Heart right ventricle (tissue), 16 donors: ENCODE results near the gene ENGASE. TPM values are rescaled to one million over a fixed set of nuclear protein-coding genes. Genes with fewer than 3 reads are reported as not detected.
A peak's percentile ranks its signal among the peaks of the same experiment; 100 is the strongest.

Experiments
- ATAC-seq, 8 donors: fragments of 200-7000 bp; cut with Tn5 transposase; one replicate each; pipeline ENCODE4 v1.9.1; 2020; ENCODE audit warnings: mild to moderate bottlenecking in 8 of 8, moderate library complexity in 8 of 8, moderate number of reproducible peaks in 1 of 8
- DNase-seq, 2 donors: peaks; one replicate each; pipeline ENCODE4 v3.0.0-alpha.2; 2020
- H3K27ac ChIP-seq, 10 donors: fragments of 200-600 bp; sonication (generic) in 2 of 10; one replicate each; pipeline versions ENCODE4 v1.5.0 to v1.8.0; 2020 to 2022; ENCODE audit warnings: mild to moderate bottlenecking in 3 of 10
- H3K27me3 ChIP-seq, 7 donors: fragments of 200-600 bp; one replicate each; pipeline ENCODE4 v1.8.0; 2021 to 2022; ENCODE audit warnings: mild to moderate bottlenecking in 2 of 7
- H3K36me3 ChIP-seq, 9 donors: fragments of 200-600 bp; sonication (generic) in 1 of 9; one replicate each; pipeline versions ENCODE4 v1.5.0 to v1.8.0; 2020 to 2022; ENCODE audit warnings: mild to moderate bottlenecking in 2 of 9
- H3K4me1 ChIP-seq, 9 donors: fragments of 200-600 bp; sonication (generic) in 1 of 9; one replicate each; pipeline versions ENCODE4 v1.5.0 to v1.8.0; 2020 to 2022; ENCODE audit warnings: mild to moderate bottlenecking in 4 of 9
- H3K4me3 ChIP-seq, 10 donors: fragments of 200-600 bp; sonication (generic) in 2 of 10; one replicate each; pipeline versions ENCODE4 v1.5.0 to v1.8.0; 2020 to 2022; ENCODE audit warnings: mild to moderate bottlenecking in 7 of 10, moderate library complexity in 2 of 10
- H3K9me3 ChIP-seq, 11 donors: fragments of 200-600 bp in 10 of 11; sonication (generic) in 2 of 11; one replicate each; pipeline versions ENCODE4 v1.5.0 to v1.8.0; 2013 to 2022; ENCODE audit warnings: mild to moderate bottlenecking in 2 of 11, control low read depth in 1 of 11, moderate library complexity in 1 of 11
- WGBS, 2 donors: extraction: QIAGEN DNeasy Blood & Tissue Kit; methylation state at CpG; one replicate each; pipeline ENCODE4 v1.1.7; 2013; ENCODE audit warnings: inconsistent platforms in 1 of 2; 5-methylcytosine and 5-hydroxymethylcytosine counted together
- intact Hi-C, 10 donors: fragments of 100-400 bp; cut with DNase I; formaldehyde crosslinking; loops; one replicate each; pipeline versions ENCODE4 v1.11.1 to v1.14.2; 2022
- polyA plus RNA-seq, 2 donors: library from polyadenylated mRNA; stranded (reverse); fragments of 200-250 nt; gene quantifications; one replicate each; pipeline ENCODE4 v1.2.3, GENCODE V29; 2013
- total RNA-seq, 10 donors: library from RNA; stranded (reverse); fragmentation: NEBNext Ultra II Directional in 3 of 10; extraction: Animal tissue kit (Norgen Biotek cat#: 25700) in 3 of 10; gene quantifications; one replicate each; pipeline versions ENCODE4 v1.2.1 to v1.2.4, GENCODE V29; 2021 to 2023
- TF ChIP-seq, protein P1 (sequence below), 9 donors: fragments of 200-600 bp; sonication (generic) in 2 of 9; IDR thresholded peaks; one replicate each; pipeline versions ENCODE4 v1.5.0 to v1.8.0; 2021 to 2022; ENCODE audit warnings: antibody characterized with exemption in 9 of 9, mild to moderate bottlenecking in 5 of 9, moderate library complexity in 1 of 9
- donor health status: Arrhythmogenic right ventricular cardiomyopathy.
- donor health status: ischemic (EF 13 %, LVEDD 7.1; RV severe dilation, severe dysfunction).
- donor health status: healthy with polysubstance abuse.
- donor health status: DM: no; HTN: yes; CAD: no.
- donor health status: DM: no; HTN: no; CAD: no.
- donor health status: ischemic (EF 25% LVEDD 6.9; RV normal size, moderate dysfunction).
- donor health status: ischemic (EF 25% LVEDD 5.7; RV mildly dilated, moderate dysfunction).
- donor health status: healthy.
- donor health status: DM: yes; HTN: yes; CAD: no.
- donor health status: Ischemic cardiomyopathy.
- donor health status: ischemic (EF 35%, LVEDD 5.7; RV mildly dilated, moderate dysfunction).
- donor health status: nonischemic (EF 11% LVEDD 7.7; RV severe dilation, severe dysfunction).
- donor health status: DM: yes; HTN: yes; CAD: no.
- donor health status: PGD.
- donor health status: ischemic (EF 29% LVEDD 5.4; RV normal size, mild dysfunction).
- donor health status: nonischemic (EF 23%, LVEDD 6.1; RV moderate dilation, normal function).

Gene ENGASE
- total and polyA plus RNA-seq, 12 donors: 9.7 to 54.1 (median 26.6) TPM

DNA sequence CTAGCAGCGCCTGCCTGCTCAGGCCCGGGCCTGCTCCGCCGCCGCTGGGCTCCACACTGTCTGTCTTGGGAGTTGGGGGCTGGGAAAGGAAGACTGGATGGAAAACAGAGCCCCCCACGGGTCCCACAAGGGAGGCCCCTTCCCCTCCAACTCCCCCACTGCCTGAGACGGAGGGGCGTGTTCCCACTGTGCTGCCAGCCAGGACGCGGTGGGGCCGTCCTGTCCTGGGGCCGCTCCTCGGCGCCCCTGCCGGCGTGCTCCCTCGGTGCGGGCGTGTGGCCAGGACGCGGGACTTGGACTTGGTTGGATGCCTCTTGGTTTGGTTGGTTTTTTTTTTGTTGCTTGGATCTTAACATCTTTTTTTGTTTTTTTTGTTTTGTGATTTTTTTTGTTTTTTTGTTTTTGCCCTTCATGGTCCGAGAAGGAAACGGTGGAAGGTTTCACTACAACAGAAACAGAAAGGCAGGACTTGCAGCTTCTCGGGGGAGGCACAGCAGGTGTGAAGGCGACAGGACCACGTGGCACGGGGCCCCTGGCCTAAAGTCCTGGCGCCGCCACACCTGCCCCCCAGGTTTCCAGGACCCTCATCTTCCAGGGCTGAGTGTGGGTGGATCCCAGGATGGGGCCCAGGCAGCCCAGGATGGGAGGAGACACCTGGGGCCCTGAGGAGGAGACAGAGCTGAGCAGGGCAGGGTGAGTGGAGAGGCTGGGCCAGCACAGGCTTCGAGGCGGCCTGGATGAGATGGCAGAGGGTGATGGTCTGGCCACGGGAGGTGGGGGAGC is 16.0 kb downstream of the ENGASE start:
- TF ChIP-seq, protein P1, sequence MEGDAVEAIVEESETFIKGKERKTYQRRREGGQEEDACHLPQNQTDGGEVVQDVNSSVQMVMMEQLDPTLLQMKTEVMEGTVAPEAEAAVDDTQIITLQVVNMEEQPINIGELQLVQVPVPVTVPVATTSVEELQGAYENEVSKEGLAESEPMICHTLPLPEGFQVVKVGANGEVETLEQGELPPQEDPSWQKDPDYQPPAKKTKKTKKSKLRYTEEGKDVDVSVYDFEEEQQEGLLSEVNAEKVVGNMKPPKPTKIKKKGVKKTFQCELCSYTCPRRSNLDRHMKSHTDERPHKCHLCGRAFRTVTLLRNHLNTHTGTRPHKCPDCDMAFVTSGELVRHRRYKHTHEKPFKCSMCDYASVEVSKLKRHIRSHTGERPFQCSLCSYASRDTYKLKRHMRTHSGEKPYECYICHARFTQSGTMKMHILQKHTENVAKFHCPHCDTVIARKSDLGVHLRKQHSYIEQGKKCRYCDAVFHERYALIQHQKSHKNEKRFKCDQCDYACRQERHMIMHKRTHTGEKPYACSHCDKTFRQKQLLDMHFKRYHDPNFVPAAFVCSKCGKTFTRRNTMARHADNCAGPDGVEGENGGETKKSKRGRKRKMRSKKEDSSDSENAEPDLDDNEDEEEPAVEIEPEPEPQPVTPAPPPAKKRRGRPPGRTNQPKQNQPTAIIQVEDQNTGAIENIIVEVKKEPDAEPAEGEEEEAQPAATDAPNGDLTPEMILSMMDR (IDR thresholded peaks at IDR 0.05): peak in 4 of 9 donors; percentile 22 to 34 (median 33)
- no peaks in the 10 kb centered on the region for H3K9me3 ChIP-seq
- H3K36me3 ChIP-seq: peaks cover 0 to 28% (median 6%) of the 10 kb centered on the region in 9 donors
- ATAC-seq: peak in 2 of 8 donors; percentile 5 to 26
- H3K27ac ChIP-seq: no peak overlapping the region
- H3K4me1 ChIP-seq: peaks cover 0 to 15% (median 6%) of the 10 kb centered on the region in 9 donors
- peaks cover 0 to 49% (median 33%) of the 10 kb centered on the region in 7 donors for H3K27me3 ChIP-seq
- DNase-seq: no peak
- 31 to 45% methylated on average over 31 to 32 of the region's 32 CpGs for WGBS, 2 donors
- H3K4me3 ChIP-seq: no peak overlapping the region
- intact Hi-C loops: loop anchor here in 2 of 10 donors (10.0 kb wide), 1 partner anchor 614 kb away; no protein-coding TSS in a partner anchor

DNA sequence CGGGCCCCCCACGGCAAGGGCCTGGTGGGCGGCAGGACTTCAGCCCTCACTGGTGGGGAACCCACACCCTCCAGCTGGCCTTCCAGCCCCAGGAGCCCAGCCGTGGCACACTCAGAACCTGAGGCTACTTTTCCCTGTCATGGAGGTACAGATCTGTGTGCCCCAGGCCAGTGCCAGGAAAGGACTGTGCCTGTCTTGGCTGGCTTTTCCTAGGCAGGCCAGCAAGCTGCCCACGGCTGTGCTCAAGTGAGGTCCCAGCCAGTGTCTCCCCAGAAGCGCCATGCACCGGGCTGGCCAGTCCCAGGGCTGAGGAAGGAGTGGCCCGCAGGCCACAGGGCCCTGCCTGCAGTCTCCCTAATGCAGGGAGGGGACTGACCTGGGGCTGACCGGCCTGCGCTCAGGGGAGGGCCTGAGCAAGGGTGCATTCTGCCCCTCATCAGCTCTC is 16.6 kb downstream of the ENGASE start:
- peaks cover 0 to 22% (median 4%) of the 10 kb centered on the region in 9 donors for H3K36me3 ChIP-seq
- TF ChIP-seq, protein P1 (IDR thresholded peaks at IDR 0.05): no peak
- no peak for ATAC-seq
- intact Hi-C loops: loop anchor here in 2 of 10 donors (10.0 kb wide), 1 partner anchor 614 kb away; no protein-coding TSS in a partner anchor
- no peak for DNase-seq
- H3K27ac ChIP-seq: no peak overlapping the region
- peaks cover 5 to 55% (median 39%) of the 10 kb centered on the region in 7 donors for H3K27me3 ChIP-seq
- H3K4me1 ChIP-seq: peaks cover 0 to 15% (median 6%) of the 10 kb centered on the region in 9 donors
- H3K9me3 ChIP-seq: no peaks in the 10 kb centered on the region
- H3K4me3 ChIP-seq: no peak overlapping the region
- WGBS, 2 donors: 81 to 86% methylated on average over 10 of the region's 10 CpGs

DNA sequence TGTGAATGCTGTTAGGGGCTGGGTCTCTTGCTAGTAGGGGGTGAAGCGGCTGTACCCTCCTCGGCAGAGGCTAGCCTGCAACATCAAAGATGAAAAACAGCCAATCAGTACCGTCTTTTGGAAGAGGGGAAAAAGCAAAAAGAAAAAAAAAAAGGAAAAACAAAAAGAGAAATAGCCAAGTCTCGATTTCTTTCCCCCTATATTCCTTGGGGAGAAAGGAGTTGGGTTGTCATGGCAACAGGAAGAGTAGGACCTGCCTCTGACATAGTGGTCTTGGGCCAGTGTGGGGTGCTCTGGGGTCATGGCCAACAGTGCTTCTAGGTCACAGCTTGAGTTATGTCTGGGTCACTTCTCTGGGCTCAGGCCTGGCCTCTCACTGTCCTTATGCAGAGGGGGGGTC is 17.9 kb downstream of the ENGASE start:
- Histone ChIP-seq H3K36me3 (peaks cover 0 to 10% (median 0%) of the 10 kb centered on the region in 9 donors), H3K4me1 (peaks cover 0 to 15% (median 6%) of the 10 kb centered on the region in 9 donors), H3K4me3 (no peak overlapping the region), H3K27me3 (peaks cover 15 to 68% (median 52%) of the 10 kb centered on the region in 7 donors), H3K9me3 (no peaks in the 10 kb centered on the region), H3K27ac (no peak overlapping the region)
- TF ChIP-seq, protein P1 (IDR thresholded peaks at IDR 0.05): no peak
- ATAC-seq: no peak
- intact Hi-C loops: loop anchor here in 2 of 10 donors (10.0 kb wide), 1 partner anchor 612 kb away; no protein-coding TSS in a partner anchor
- WGBS, 2 donors: 69 to 72% methylated on average over 4 of the region's 4 CpGs
- DNase-seq: no peak

DNA sequence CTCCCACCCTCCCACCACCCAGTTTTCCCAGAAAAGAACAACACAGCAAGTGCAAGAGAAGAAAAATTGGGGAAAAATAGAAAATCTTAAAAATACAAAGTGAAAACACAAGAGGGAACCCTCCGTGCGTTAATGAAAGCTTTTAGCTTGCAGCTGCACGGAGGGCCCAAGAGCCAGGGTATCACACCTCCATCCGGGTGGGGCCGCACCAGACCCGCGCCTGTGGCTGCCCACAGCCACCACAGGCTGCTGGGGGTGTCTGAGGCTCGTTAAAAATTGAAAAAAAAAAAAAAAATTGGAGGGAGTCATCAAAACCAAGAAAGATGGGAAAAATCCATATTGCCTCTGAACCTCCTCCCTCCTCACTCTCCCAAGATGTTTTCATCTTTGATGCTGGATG is 18.6 kb downstream of the ENGASE start:
- Histone ChIP-seq H3K4me3 (no peak overlapping the region), H3K27ac (no peak overlapping the region), H3K9me3 (no peaks in the 10 kb centered on the region), H3K4me1 (peaks cover 0 to 15% (median 6%) of the 10 kb centered on the region in 9 donors), H3K36me3 (peaks cover 0 to 5% (median 0%) of the 10 kb centered on the region in 9 donors), H3K27me3 (peaks cover 22 to 75% (median 59%) of the 10 kb centered on the region in 7 donors)
- intact Hi-C loops: loop anchor here in 2 of 10 donors (10.0 kb wide), 1 partner anchor 612 kb away; no protein-coding TSS in a partner anchor
- ATAC-seq (no peak), DNase-seq (no peak)
- TF ChIP-seq, protein P1 (IDR thresholded peaks at IDR 0.05): no peak
- WGBS, 2 donors: 58 to 60% methylated on average over 8 of the region's 8 CpGs
